Smooth muscle cell of the coronary artery (primary cell): ENCODE measurements around the gene METAP1. TPM values are rescaled to one million over a fixed set of nuclear protein-coding genes. Genes with fewer than 3 reads are reported as not detected.

Experiments
- total RNA-seq: library from RNA; depleted of rRNA; stranded (reverse); fragments of >200 nt; gene quantifications from 2 replicates; pipeline ENCODE4 v1.2.3, GENCODE V29; 2014; ENCODE audit warnings: low replicate concordance

Gene METAP1
- 21.5 and 146 TPM in 2 replicates for total RNA-seq

DNA sequence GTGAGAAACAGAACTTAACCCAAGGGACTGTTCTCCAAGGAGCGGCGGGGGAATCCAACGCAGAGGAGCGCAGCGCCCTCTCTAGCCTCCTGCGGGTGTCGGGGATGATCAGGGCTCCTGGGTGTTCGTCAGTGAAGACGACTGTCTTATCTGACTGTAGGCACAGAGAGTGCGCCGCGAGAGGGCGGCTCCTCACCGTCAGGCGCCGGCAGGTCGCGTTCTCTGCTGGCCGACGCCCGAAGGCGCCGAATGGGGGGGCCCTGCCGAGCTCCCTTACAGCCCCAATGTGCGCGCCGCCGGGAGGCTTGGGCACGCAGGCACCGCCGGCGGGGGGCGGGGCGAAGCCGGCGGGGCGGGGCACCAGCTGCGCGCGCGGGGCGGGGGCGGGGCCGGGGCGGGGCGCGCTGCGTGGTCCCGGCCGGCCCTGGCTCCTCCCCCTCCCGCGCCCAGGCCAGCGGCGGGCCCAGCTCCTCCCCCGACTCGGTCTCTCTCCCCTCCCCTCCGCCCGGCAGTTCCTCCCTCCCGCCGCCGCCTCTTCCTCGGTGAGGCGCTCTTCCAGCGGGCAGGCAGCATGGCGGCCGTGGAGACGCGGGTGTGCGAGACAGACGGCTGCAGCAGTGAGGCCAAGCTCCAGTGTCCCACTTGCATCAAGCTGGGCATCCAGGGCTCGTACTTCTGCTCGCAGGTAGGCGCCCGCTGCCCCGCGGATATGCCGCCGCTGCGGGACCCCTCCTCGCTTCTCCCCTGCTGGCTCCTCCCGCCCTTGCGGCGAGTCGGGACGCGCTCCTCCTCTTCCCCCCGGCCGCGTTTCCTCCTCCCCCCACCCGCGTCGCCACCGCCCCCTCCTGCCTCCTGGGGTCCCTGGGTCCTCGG lies at the start of gene METAP1:
Gene METAP1, plus strand, starts transcription at position 539 of the 873 bp plus-strand sequence. Its CDS starts 33 bp downstream, at position 572.

DNA sequence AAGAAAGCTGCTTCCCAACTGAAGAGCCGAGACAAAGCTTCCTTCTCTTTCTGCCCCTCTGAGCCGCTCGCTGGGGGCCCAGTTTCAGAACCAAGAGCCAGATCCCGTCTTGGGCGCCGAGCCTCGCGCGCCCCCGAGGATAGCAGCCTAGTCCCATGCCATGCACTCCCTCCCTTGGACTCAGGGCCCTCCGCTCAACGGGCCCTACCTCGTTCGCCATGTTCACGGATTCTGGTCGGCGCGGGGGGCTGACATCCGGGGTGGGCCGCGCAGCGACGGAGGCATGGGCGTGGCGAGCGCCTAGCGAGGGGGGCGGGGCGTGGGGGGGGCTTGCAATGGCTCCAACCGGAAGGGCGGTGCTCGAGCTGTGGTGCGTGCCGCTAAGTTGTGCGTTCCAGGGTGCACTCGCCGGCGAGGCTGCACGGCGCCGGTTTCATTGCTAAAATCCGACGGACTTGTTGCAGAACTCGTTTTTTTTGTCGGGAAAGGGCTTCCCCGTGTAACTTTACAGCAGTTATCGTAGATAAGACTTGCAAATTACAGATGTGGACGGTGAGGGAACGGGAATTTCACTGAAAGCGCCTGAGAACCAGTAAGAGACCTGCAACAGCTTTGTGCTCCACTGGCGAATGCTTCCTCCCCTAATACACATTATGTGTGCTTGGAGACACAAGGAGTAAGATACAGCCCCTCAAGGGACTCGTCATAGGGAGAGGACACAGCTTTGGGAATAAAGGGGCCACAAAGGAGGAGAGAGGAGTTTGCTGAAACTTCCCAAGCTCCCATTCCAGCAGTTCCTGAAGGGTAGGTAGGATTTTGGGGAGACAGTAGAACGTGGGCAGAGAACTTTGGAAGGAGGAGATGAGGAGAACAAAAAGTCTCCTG lies 93.2 kb downstream of the METAP1 start, which contains the start of gene ADH5:
Gene ADH5, minus strand, starts transcription at position 308 of the 885 bp plus-strand sequence. Its CDS starts 88 bp downstream, at position 220.

Other genes starting within 250 kb of the METAP1 start
- 154 and 158 TPM in 2 replicates for gene EIF4E, start 66.6 kb upstream of the METAP1 start, total RNA-seq
- 175 and 393 TPM in 2 replicates for gene ADH5, start 93.1 kb downstream of the METAP1 start, total RNA-seq
- gene ADH4, start 148.6 kb downstream of the METAP1 start, total RNA-seq = not detected in 2 replicates
- 0.70 TPM in 1 of 2 replicates, not detected in the other for gene ADH6, start 223.5 kb downstream of the METAP1 start, total RNA-seq